OCI-LY7 (cell line): ENCODE results near the gene GDA.

Source experiments
- EZH2phosphoT487 ChIP-seq: fragments of 200-600 bp; sonication (generic); IDR thresholded peaks from 2 replicates; pipeline ENCODE4 v1.6.1; 2018; ENCODE audit warnings: low read depth, borderline replicate concordance, mild to moderate bottlenecking, mixed run types, antibody characterized with exemption, low read length, moderate library complexity, mixed read lengths
- TF ChIP-seq, protein P1 (sequence below): fragments of 200-600 bp; sonication (generic); conservative IDR thresholded peaks from 2 replicates; pipeline ENCODE4 v1.5.1; 2014; ENCODE audit warnings: mild to moderate bottlenecking, antibody characterized with exemption, low read length, moderate library complexity, mixed read lengths

DNA sequence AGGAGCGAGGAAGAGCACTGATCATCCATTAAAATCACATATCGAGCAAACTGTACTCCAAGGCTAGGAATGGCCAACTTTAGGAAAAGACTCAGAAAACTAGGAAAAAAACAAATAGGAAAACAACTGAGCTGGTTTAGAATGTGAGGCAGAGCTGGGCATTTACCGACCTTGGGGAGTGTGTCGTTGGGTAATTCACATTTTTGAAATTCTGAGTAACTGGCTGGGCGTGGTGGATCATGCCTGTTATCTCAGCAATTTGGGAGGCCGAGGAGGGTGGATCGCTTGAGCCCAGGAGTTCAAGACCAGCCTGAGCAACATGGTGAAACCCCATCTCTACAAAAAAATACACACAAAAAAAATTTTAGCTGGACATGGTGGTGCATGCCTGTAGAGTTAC, 145.7 kb downstream of the GDA start:
- TF ChIP-seq, protein P1, sequence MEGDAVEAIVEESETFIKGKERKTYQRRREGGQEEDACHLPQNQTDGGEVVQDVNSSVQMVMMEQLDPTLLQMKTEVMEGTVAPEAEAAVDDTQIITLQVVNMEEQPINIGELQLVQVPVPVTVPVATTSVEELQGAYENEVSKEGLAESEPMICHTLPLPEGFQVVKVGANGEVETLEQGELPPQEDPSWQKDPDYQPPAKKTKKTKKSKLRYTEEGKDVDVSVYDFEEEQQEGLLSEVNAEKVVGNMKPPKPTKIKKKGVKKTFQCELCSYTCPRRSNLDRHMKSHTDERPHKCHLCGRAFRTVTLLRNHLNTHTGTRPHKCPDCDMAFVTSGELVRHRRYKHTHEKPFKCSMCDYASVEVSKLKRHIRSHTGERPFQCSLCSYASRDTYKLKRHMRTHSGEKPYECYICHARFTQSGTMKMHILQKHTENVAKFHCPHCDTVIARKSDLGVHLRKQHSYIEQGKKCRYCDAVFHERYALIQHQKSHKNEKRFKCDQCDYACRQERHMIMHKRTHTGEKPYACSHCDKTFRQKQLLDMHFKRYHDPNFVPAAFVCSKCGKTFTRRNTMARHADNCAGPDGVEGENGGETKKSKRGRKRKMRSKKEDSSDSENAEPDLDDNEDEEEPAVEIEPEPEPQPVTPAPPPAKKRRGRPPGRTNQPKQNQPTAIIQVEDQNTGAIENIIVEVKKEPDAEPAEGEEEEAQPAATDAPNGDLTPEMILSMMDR = no peak
- TF ChIP-seq EZH2phosphoT487 = no peak
